ENCODE data around the gene FLYWCH1. TPM values are rescaled to one million over a fixed set of nuclear protein-coding genes. Genes with fewer than 3 reads are reported as not detected.
"Not testable (repeated sequence)": the region's sequence is repeated elsewhere in the genome, so short reads cannot be mapped to it uniquely, and the experiment has no call there.

The FLYWCH1 gene
- total RNA-seq, 1 experiment from 2014 or later, result 12.5 TPM

DNA sequence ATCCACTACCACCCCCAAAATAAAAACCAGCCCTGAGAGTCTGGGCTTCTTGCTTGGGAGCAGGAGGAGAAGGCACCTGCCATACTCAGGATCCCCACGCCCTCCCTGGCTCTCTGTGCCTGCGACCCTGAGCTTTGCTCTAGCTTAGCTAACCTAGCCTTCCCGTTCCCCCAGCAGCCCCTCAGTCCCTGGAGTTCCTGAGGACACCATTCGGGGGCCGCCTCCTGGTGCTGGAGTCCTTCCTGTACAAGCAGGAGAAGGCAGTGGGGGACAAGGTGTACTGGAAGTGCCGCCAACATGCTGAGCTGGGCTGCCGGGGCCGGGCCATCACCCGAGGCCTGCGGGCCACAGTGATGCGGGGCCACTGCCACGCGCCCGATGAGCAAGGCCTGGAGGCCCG lies 18.5 kb downstream of the FLYWCH1 start:
- Histone ChIP-seq H2BK15ac (ENCODE audit: low read depth, low read length) (no peak overlapping the region), H3K4ac (ENCODE audit: low read depth, low read length) (no peak overlapping the region), H3K23me2 (ENCODE audit: insufficient read length, low read depth, low read length, poor library complexity, severe bottlenecking) (peaks cover 5% of the 10 kb centered on the region), H3K27ac (ENCODE audit: insufficient read length, low read depth, low read length) (no peak overlapping the region), H2BK20ac (ENCODE audit: low read depth, low read length, poor library complexity, severe bottlenecking) (no peak overlapping the region), H4K8ac (replicated peaks; ENCODE audit: insufficient read length, low read depth, low read length) (no peak overlapping the region), H3K23ac (ENCODE audit: insufficient read length, low read depth, low read length) (no peak overlapping the region), H4K91ac (ENCODE audit: insufficient read length, low read depth, low read length) (no peak overlapping the region), H3K4me2 (ENCODE audit: insufficient read depth, insufficient read length, low read length) (no peak overlapping the region), H2BK12ac (ENCODE audit: insufficient read length, low read depth, low read length) (no peak overlapping the region), H3K9me3 (ENCODE audit: control insufficient read depth, low read depth, low read length) (no peaks in the 10 kb centered on the region), H3K14ac (ENCODE audit: insufficient read depth, low read length) (no peak overlapping the region), H3K56ac (ENCODE audit: insufficient read length, low read depth, low read length) (no peak overlapping the region), H2AK5ac (ENCODE audit: insufficient read length, low read length) (no peak overlapping the region), H3K79me1 (ENCODE audit: insufficient read depth, low read depth, low read length, poor library complexity, severe bottlenecking) (no peaks in the 10 kb centered on the region), H2BK5ac (ENCODE audit: insufficient read length, low read length) (no peak overlapping the region), H3K79me2 (ENCODE audit: insufficient read depth, low read length) (no peaks in the 10 kb centered on the region), H3K4me1 (ENCODE audit: insufficient read depth, low read length) (no peaks in the 10 kb centered on the region), H3K27me3 (ENCODE audit: insufficient read depth, low read length) (no peaks in the 10 kb centered on the region), H3K18ac (ENCODE audit: insufficient read length, low read depth, low read length) (no peak overlapping the region), H2AFZ (ENCODE audit: low read length) (no peak overlapping the region), H2BK120ac (ENCODE audit: low read depth, low read length, poor library complexity, severe bottlenecking) (no peak overlapping the region), H3T11ph (ENCODE audit: low read length) (no peak overlapping the region), H4K5ac (ENCODE audit: insufficient read length, low read depth, low read length) (no peak overlapping the region), H3K9ac (ENCODE audit: extremely low read depth, insufficient read length, low read length) (no peak overlapping the region), H4K20me1 (ENCODE audit: control insufficient read depth, insufficient read depth, insufficient read length) (no peaks in the 10 kb centered on the region)
- no CpG with 5 or more reads among the region's 15 CpGs for WGBS (ENCODE audit: extremely low coverage, insufficient read length, low lambda C conversion rate)
- peaks cover 27 to 29% of the 10 kb centered on the region in 2 experiments for H3K4me1 Mint-ChIP-seq
- DNase-seq, result no peak
- no peak for TF ChIP-seq CTCF (conservative IDR thresholded peaks at IDR 0.05)
- peaks cover 9 to 20% (median 17%) of the 10 kb centered on the region in 3 experiments for H3K36me3 Mint-ChIP-seq (ENCODE audit: insufficient read depth in 1 of 3, low read depth in 3 of 3)
- peaks cover 6% of the 10 kb centered on the region for H3K27me3 Mint-ChIP-seq (ENCODE audit: low read depth)
- H3K4me3 Mint-ChIP-seq, result no peak overlapping the region
- peaks cover 10 to 11% of the 10 kb centered on the region in 2 experiments for H3K9me3 Mint-ChIP-seq
- peak overlapping the region in 1 of 3 experiments; percentile 55; a peak in 1 of 7 replicates for H3K27ac Mint-ChIP-seq

- peaks cover 10 to 11% of the 10 kb centered on the region in 2 experiments for H3K9me3 Mint-ChIP-seq
Measured at GRCh38 chr16:2931231-2931914, 19.6 kb downstream of the FLYWCH1 start.

More at GRCh38 chr16:2931231-2931914, 19.6 kb downstream of the FLYWCH1 start:
- H3K23ac ChIP-seq (ENCODE audit: insufficient read length, low read depth, low read length); H3T11ph ChIP-seq (ENCODE audit: low read length); H3K27me3 ChIP-seq (ENCODE audit: insufficient read depth, low read length); H3K4me3 Mint-ChIP-seq; H3K9me3 ChIP-seq (ENCODE audit: control insufficient read depth, low read depth, low read length); H3K9ac ChIP-seq (ENCODE audit: extremely low read depth, insufficient read length, low read length); H2AFZ ChIP-seq (ENCODE audit: low read length); H3K18ac ChIP-seq (ENCODE audit: insufficient read length, low read depth, low read length); H3K4me2 ChIP-seq (ENCODE audit: insufficient read depth, insufficient read length, low read length); H3K27me3 Mint-ChIP-seq (ENCODE audit: low read depth); H3K79me1 ChIP-seq (ENCODE audit: insufficient read depth, low read depth, low read length, poor library complexity, severe bottlenecking); H4K91ac ChIP-seq (ENCODE audit: insufficient read length, low read depth, low read length); H3K4me1 ChIP-seq (ENCODE audit: insufficient read depth, low read length); H2BK12ac ChIP-seq (ENCODE audit: insufficient read length, low read depth, low read length); H4K5ac ChIP-seq (ENCODE audit: insufficient read length, low read depth, low read length); DNase-seq; H3K79me2 ChIP-seq (ENCODE audit: insufficient read depth, low read length); H2AK5ac ChIP-seq (ENCODE audit: insufficient read length, low read length); H2BK120ac ChIP-seq (ENCODE audit: low read depth, low read length, poor library complexity, severe bottlenecking); H3K14ac ChIP-seq (ENCODE audit: insufficient read depth, low read length); H4K8ac ChIP-seq (replicated peaks; ENCODE audit: insufficient read length, low read depth, low read length); H3K23me2 ChIP-seq (ENCODE audit: insufficient read length, low read depth, low read length, poor library complexity, severe bottlenecking); H2BK5ac ChIP-seq (ENCODE audit: insufficient read length, low read length); H4K20me1 ChIP-seq (ENCODE audit: control insufficient read depth, insufficient read depth, insufficient read length); H3K27ac ChIP-seq (ENCODE audit: insufficient read length, low read depth, low read length); H2BK15ac ChIP-seq (ENCODE audit: low read depth, low read length); H2BK20ac ChIP-seq (ENCODE audit: low read depth, low read length, poor library complexity, severe bottlenecking); H3K4ac ChIP-seq (ENCODE audit: low read depth, low read length); H3K56ac ChIP-seq (ENCODE audit: insufficient read length, low read depth, low read length): not testable (repeated sequence)
- no CpG with 5 or more reads among the region's 13 CpGs for WGBS (ENCODE audit: extremely low coverage, insufficient read length, low lambda C conversion rate)
- Mint-ChIP-seq H3K4me1 (peaks cover 22 to 23% of the 10 kb centered on the region in 2 experiments), H3K36me3 (ENCODE audit: insufficient read depth in 1 of 3, low read depth in 3 of 3) (peaks cover 9 to 25% (median 17%) of the 10 kb centered on the region in 3 experiments), H3K27ac (peak overlapping the region in 1 of 3 experiments; percentile 48; a peak in 1 of 7 replicates)

Data from H9 (cell line).